Inflammatory macrophage (primary cell): ENCODE measurements around the gene NUP42.
A peak's percentile ranks its signal among the peaks of the same experiment; 100 is the strongest.

Experiments
- DNase-seq, 2 donors: peaks; one replicate each; pipeline ENCODE4 v3.0.0-alpha.2; 2020 to 2022

Gene NUP42

GRCh38 chr7:23237000-23237399 is 55.2 kb downstream of the NUP42 start:
- no peak for DNase-seq

GRCh38 chr7:23238983-23239652 is 57.3 kb downstream of the NUP42 start:
- no peak for DNase-seq

GRCh38 chr7:23239698-23240097 is 57.9 kb downstream of the NUP42 start:
- no peak for DNase-seq

GRCh38 chr7:23242321-23242720 is 60.5 kb downstream of the NUP42 start:
- peak; percentile 91 to 95 for DNase-seq

GRCh38 chr7:23242935-23243334 is 61.1 kb downstream of the NUP42 start:
- no peak for DNase-seq

- peak; percentile 87 to 88 for DNase-seq
Observed at GRCh38 chr7:23246555-23246954, 64.7 kb downstream of the NUP42 start, which contains the start of gene GPNMB. GPNMB (plus strand) TSS chr7:23246775; CDS start chr7:23246858, 83 bp downstream.

- DNase-seq, result peak in 1 of 2 donors; percentile 18
Observed at GRCh38 chr7:23247046-23247602, 65.3 kb downstream of the NUP42 start.

GRCh38 chr7:23247603-23248335 is 65.9 kb downstream of the NUP42 start:
- DNase-seq, result peak; percentile 87 to 93

GRCh38 chr7:23249486-23249885 is 67.6 kb downstream of the NUP42 start:
- no peak for DNase-seq
